NCI-H1436 (cell line): Measurements from ENCODE around the gene NPPA.
"Not testable (repeated sequence)": the region's sequence is repeated elsewhere in the genome, so short reads cannot be mapped to it uniquely, and the experiment has no call there.

Source experiments
- DNase-seq: peaks from one replicate; lab custom pipeline; 2025; lab: John Stamatoyannopoulos, UW

NPPA gene

GRCh38 chr1:11807133-11807532 lies 40.5 kb downstream of the NPPA start:
- no peak for DNase-seq

GRCh38 chr1:11806307-11806936 lies 41.2 kb downstream of the NPPA start:
- DNase-seq = no peak

- peak; percentile 99 for DNase-seq
Observed at GRCh38 chr1:11805422-11806306, 41.9 kb downstream of the NPPA start, which contains the start of the genes CLCN6 and MTHFR. Gene CLCN6, plus strand, starts transcription at chr1:11806191. Its CDS starts 72 bp downstream, at chr1:11806263. Gene MTHFR, minus strand, starts transcription at chr1:11805964. Its CDS starts 2,848 bp downstream, at chr1:11803116.

- peak; percentile 30 for DNase-seq
Observed at GRCh38 chr1:11804666-11805421, 42.7 kb downstream of the NPPA start.

- DNase-seq = not testable (repeated sequence)
Observed at GRCh38 chr1:11803924-11804665, 43.5 kb downstream of the NPPA start.

- DNase-seq = peak; percentile 84
Observed at GRCh38 chr1:11802973-11803885, 44.4 kb downstream of the NPPA start.

- no peak for DNase-seq
Observed at GRCh38 chr1:11802616-11802972, 45.0 kb downstream of the NPPA start.

- DNase-seq = no peak
Observed at GRCh38 chr1:11800756-11801433, 46.7 kb downstream of the NPPA start.

GRCh38 chr1:11800391-11800755 lies 47.2 kb downstream of the NPPA start:
- DNase-seq = no peak

GRCh38 chr1:11799896-11800295 lies 47.7 kb downstream of the NPPA start:
- no peak for DNase-seq

- no peak for DNase-seq
Observed at GRCh38 chr1:11799099-11799498, 48.5 kb downstream of the NPPA start.

- no peak for DNase-seq
Observed at GRCh38 chr1:11797525-11798216, 49.9 kb downstream of the NPPA start.

GRCh38 chr1:11796036-11796828 lies 51.4 kb downstream of the NPPA start:
- DNase-seq = no peak
